Superior temporal gyrus (tissue), 1 donor: ENCODE measurements around the gene CHST8.

Experiments used
- DNase-seq: peaks from one replicate; pipeline ENCODE4 v3.0.0-alpha.2; 2016; ENCODE audit errors: extremely low spot score

Gene CHST8

DNA sequence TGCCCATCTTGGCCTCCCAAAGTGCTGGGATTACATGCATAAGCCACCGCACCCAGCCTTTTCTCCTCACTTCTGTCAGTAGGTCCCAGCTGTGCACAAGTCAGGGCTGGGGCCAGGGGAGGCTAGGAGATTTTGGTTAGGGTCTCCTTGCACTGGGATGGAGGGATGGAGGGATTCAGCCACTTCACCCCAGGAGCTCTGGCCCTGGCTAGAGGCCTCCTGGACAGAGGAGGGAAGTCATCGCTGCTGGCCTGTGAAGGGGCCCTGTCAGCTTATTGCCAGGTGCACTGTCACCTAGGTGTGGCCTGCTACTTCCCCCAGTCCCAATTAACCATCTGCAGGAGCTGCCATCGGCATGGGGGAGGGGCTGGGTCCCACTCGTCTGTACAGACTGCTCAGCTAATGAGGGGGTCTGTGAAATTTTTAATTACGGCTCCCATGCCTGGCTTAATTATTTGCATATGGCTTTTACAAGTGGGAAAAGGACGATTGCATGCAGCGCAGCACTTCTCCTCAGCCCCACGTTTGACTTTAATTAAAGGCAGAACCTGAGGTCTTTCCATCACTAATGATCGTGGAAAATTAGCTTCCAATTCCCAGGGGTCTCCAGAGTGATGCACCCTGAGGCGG, 52.4 kb downstream of the CHST8 start:
- no peak for DNase-seq

GRCh38 chr19:33674626-33675367, 53.0 kb downstream of the CHST8 start:
- no peak for DNase-seq

GRCh38 chr19:33675501-33676124, 53.9 kb downstream of the CHST8 start:
- DNase-seq: no peak

GRCh38 chr19:33676999-33677665, 55.4 kb downstream of the CHST8 start:
- DNase-seq: no peak

DNA sequence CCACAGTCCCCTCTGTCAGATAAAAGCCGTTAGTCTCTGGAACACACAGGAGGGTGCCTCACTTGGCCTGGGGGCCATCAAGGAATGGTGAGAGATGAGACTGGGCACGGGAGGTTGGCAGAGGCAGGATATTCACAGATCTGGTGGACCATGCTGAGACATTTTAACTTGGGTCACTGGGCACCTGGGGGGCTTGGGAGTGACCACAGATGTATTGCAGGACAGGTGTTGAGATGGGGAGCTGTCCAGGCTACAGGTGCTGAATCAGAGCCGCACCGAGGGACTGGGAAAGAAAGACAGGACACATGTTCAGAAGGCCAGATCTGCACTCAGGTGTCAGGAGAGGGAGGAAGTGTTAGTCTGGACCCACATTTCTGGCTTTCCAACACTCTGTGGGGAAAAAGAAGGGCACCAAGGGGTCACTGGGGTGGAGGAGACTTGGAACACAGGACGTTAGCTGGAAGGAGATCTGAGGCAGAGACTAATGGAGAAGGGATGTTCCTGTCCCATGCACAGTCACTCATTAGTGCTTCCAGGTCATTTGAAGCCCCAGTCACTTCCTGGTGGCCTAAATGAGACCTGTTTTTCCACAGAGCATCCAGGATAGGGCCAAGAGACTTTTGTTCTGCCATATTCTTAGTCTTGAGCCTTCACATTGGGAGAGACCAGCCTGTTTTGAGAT, 56.1 kb downstream of the CHST8 start:
- DNase-seq: no peak

GRCh38 chr19:33678796-33679585, 57.2 kb downstream of the CHST8 start:
- DNase-seq: peak; percentile 60

GRCh38 chr19:33679696-33680095, 57.9 kb downstream of the CHST8 start:
- no peak for DNase-seq

GRCh38 chr19:33681081-33681680, 59.4 kb downstream of the CHST8 start:
- DNase-seq: no peak

DNA sequence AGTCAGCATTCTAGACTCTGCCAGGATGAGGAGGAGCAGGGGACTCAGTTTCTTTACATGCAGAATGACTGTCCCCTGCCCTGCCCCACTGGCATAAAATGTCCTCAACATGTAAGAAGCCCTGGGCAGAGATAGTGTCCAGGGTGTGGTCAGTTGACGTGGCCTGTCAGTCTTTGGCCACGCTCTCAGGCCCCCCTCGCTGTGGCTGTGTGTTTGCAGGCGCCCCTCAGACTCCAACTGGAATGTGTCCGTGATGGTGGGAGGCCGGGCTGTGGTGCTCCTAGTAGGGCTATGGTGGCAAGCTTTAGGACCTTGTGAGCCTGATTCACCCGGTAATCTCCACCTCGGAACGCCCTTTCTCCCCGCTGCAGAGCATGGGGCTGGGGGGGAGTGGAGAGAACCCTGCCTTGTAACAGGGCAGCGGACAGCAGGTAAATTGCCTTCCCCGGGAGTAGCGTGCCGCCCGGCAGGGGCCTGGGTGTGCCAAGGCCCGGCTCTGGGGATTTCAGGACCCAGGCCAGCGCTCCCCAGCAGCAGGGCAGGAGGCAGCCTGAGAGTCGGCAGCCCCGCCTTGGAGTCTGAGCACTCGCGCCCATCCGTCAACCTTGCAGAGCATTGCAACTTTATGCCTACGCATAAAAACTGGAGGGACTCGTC, 62.3 kb downstream of the CHST8 start:
- no peak for DNase-seq

- peak; percentile 12 for DNase-seq
These were observed 62.9 kb downstream of the CHST8 start for GRCh38 chr19:33684538-33685232.

DNA sequence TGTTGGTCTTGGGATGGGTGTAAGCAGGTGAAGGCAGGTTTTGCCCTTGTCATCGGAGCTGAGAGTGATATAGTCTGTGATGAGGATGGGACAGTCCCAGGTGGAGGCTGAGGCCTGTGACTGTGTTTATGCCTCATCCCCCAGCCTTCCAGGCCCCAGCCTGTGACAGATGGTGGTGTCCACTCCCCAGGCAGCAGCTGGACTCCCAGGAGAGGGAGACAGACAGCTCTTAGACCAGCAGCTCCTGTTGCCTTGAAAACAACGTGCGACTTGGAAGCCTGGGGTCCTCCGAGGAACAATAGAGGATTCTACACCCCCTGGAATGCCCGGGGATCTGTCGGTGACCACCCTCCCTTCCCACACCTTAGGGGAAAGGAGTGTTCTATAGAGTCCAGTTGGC, 63.8 kb downstream of the CHST8 start:
- no peak for DNase-seq

GRCh38 chr19:33686262-33686661, 64.5 kb downstream of the CHST8 start:
- DNase-seq: no peak

- DNase-seq: no peak
These were observed 65.1 kb downstream of the CHST8 start for GRCh38 chr19:33686687-33687480.

GRCh38 chr19:33687481-33688170, 65.9 kb downstream of the CHST8 start:
- no peak for DNase-seq

DNA sequence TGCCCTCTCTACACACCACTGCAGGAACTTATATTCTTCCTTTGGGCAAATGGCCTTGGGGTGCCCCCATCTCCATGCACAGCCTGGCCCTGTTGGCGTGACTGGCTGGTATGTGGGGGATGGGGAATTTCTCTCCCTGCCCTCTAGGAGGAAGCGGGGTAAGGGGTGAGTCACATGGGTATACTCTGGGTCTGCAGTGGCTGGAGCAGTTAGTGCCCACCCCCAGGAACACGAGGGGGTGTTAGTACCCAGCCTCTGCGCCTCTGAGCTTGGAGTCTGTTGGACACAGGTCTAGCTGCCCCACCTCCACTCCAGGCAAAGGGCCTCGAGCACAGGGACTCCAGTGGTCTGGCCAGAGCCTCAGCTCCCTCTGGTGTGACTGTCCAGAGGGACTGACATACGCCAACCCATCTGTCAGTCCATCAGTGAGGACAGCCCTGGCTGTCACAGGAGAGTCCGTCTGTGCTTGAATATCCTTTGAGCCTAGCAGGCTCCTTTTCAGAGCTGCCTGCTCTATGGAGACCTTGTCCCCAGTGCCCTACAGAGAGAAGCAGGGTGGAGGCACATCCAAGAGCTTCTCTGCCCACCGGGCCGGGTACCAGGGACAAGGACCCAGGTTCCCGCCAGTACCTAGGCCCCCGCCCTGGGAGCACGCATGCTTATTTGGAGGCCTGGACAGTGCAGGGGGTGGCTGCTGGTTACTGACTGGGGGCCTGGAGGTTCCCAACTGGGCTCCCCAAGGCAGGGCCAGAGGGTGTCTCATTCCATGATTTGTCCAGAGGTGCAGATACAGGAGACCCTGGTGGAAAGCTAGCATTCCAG, 66.6 kb downstream of the CHST8 start:
- no peak for DNase-seq

DNA sequence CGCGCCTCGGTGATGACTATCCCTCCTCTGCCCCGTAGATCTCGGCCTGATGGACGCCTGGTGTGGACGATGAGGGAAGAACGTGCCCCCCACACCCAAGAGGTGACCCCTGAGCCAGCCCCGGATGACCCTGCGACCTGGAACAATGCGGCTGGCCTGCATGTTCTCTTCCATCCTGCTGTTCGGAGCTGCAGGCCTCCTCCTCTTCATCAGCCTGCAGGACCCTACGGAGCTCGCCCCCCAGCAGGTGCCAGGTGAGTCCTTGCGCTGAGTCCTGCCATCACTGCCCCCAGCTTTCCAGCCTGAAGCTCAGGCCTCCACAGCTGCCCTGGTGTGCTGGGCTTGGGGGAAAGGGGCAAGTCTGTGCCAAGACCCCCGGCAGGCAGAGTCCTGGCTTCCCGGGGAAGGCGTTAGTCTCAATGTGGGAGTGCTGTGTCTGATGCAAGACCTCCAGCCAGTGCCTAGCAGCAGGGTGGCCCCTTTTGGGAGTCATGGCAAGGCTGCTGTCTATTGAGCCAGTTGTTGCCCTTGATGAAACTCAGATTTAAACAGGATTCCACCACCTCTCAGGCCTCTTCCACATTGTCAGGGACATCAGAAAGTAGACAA, 67.5 kb downstream of the CHST8 start:
- no peak for DNase-seq

- DNase-seq: no peak
These were observed 68.1 kb downstream of the CHST8 start for GRCh38 chr19:33689868-33690267.
